Tibial artery (tissue), 4 donors: Measurements from ENCODE around the gene BMP6.
"Not testable (repeated sequence)": the region's sequence is repeated elsewhere in the genome, so short reads cannot be mapped to it uniquely, and the experiment has no call there.

ENCODE experiments used
- DNase-seq, 2 donors: peaks; one replicate each; pipeline ENCODE4 v3.0.0-alpha.2; 2019
- H3K27ac ChIP-seq, 2 donors: fragments of 200-600 bp; sonication (generic) in 1 of 2; 1 replicate in 1 of 2; 2 replicates in 1 of 2; pipeline ENCODE4 v1.5.1; 2018 to 2019; ENCODE audit warnings: mild to moderate bottlenecking in 1 of 2
- H3K27me3 ChIP-seq, 2 donors: fragments of 200-600 bp; sonication (generic) in 1 of 2; one replicate each; pipeline versions ENCODE4 v1.5.1 to v1.6.0; 2016 to 2019
- H3K36me3 ChIP-seq, 3 donors: fragments of 200-600 bp; sonication (generic) in 2 of 3; one replicate each; pipeline ENCODE4 v1.5.1; 2016 to 2019; ENCODE audit warnings: mild to moderate bottlenecking in 2 of 3
- H3K4me1 ChIP-seq, 4 donors: fragments of 200-600 bp; sonication (generic) in 2 of 4; 1 replicate in 3 of 4; 2 replicates in 1 of 4; pipeline ENCODE4 v1.5.1; 2016 to 2019
- H3K4me3 ChIP-seq, 2 donors: fragments of 200-600 bp; sonication (generic) in 1 of 2; 1 replicate in 1 of 2; 2 replicates in 1 of 2; pipeline ENCODE4 v1.5.1; 2018 to 2019; ENCODE audit warnings: mild to moderate bottlenecking in 2 of 2
- H3K9me3 ChIP-seq, 3 donors: fragments of 200-600 bp; sonication (generic) in 1 of 3; one replicate each; pipeline ENCODE4 v1.5.1; 2016 to 2019
- intact Hi-C: fragments of 100-400 bp; cut with DNase I; formaldehyde crosslinking; loops from one replicate; pipeline ENCODE4 v1.15.0; 2023; ENCODE audit warnings: low total_unique reads
- TF ChIP-seq, protein P1 (sequence below), 2 experiments: fragments of 200-600 bp in 1 of 2; fragments of 450-650 bp in 1 of 2; IDR thresholded peaks; one replicate each; pipeline ENCODE4 v1.5.1; 2017 to 2019; ENCODE audit warnings: antibody characterized with exemption in 2 of 2, mild to moderate bottlenecking in 1 of 2, moderate library complexity in 1 of 2

Gene BMP6

DNA sequence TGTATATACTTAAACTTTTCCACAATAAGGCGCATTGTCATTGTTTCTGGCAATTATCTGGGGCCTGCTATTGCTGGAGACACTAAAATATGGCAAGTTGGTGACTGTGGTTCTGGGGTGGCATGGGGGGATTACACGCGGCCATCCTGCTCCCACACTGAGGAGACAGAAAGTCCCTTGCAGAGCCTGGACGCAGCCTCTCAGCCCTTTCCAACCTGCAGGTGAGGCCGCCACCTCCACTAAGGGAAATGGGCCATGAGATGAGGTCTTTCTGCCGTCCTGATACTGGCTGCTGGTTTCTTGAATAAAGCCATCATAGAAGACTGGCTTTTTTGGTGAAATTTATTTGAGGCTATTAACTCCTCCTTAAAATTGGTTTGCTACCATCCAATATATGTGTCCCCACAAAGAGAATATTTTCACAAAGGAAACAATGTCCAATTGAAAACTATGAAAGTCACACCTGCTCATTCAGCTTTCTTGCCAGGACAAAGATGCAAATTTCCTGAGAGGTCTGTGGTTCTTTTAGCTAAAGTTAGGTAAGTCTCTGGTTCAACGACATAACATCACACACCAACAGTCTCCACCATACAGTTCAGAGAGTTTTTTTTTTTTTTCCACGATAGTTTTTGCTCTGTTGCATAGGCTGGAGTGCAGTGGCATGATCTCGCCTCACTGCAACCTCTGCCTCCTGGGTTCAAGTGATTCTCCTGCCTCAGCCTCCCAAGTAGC, 171.7 kb downstream of the BMP6 start:
- TF ChIP-seq, protein P1, sequence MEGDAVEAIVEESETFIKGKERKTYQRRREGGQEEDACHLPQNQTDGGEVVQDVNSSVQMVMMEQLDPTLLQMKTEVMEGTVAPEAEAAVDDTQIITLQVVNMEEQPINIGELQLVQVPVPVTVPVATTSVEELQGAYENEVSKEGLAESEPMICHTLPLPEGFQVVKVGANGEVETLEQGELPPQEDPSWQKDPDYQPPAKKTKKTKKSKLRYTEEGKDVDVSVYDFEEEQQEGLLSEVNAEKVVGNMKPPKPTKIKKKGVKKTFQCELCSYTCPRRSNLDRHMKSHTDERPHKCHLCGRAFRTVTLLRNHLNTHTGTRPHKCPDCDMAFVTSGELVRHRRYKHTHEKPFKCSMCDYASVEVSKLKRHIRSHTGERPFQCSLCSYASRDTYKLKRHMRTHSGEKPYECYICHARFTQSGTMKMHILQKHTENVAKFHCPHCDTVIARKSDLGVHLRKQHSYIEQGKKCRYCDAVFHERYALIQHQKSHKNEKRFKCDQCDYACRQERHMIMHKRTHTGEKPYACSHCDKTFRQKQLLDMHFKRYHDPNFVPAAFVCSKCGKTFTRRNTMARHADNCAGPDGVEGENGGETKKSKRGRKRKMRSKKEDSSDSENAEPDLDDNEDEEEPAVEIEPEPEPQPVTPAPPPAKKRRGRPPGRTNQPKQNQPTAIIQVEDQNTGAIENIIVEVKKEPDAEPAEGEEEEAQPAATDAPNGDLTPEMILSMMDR (IDR thresholded peaks at IDR 0.05): no peak
- H3K27ac ChIP-seq: no peak overlapping the region
- no peaks in the 10 kb centered on the region for H3K27me3 ChIP-seq
- no peak overlapping the region for H3K4me3 ChIP-seq
- peaks cover 75 to 96% (median 96%) of the 10 kb centered on the region in 3 donors for H3K36me3 ChIP-seq
- no peak for DNase-seq
- no peaks in the 10 kb centered on the region for H3K9me3 ChIP-seq
- H3K4me1 ChIP-seq: no peaks in the 10 kb centered on the region
- intact Hi-C loops: no loop called here

DNA sequence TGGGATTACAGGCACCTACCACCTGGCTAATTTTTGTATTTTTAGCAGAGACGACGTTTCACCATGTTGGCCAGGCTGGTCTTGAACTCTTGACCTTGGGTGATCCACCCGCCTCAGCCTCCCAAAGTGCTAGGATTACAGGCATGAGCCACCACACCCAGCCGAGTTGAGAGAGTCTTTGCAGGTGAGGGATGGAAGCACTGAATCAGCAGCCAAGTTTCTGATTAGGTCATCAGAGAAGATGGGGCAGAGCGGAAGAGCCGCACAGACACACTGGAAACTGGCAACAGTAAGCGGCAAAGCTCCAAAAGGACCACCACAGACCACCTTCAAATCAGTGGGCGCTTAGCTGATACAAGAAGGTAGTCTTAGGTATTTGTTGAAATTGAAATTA, 172.3 kb downstream of the BMP6 start:
- H3K27me3 ChIP-seq, H3K4me3 ChIP-seq, H3K9me3 ChIP-seq, H3K4me1 ChIP-seq, intact Hi-C loops, H3K27ac ChIP-seq, DNase-seq: not testable (repeated sequence)
- H3K36me3 ChIP-seq: peaks cover 79 to 96% (median 96%) of the 10 kb centered on the region in 3 donors

DNA sequence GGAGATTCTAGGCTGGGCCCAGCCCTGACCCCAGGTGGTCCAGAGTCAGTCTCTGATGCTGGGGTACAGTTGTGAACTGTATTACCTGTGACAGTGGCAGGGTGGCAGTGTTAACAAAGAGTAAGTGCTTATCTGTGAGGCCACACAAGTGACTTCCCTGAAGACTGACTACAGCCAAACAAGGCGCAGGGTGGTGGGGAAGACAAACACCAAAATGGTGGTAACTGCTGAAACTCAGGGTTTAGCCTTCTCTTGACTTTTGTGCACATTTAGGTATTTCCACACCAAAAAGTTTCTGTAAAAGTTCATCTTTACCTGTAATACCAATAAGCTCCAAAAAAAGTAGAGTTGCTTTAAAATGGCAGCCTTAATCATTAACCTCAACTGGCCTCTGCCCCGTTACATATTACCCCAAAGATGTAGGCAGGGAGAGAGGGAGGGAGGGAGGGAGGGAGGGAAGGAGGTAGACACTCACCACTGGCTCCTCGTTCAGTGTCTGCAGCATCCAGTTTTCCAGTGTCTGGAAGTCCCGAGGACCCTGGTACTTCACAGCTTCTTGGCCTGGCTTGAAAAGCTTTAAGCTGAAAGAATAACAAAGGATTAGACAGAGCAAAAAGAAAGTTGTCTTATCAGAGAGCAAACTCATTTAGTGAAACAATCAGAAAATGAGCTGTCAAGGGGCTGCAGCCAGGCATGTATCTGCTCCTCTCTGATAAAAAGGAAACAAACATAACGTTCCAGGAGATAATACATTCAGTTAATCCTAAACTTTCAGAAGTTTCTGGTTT, 173.4 kb downstream of the BMP6 start:
- TF ChIP-seq, protein P1 (IDR thresholded peaks at IDR 0.05): no peak
- Histone ChIP-seq H3K9me3 (no peaks in the 10 kb centered on the region), H3K4me3 (no peak overlapping the region), H3K27ac (no peak overlapping the region), H3K27me3 (no peaks in the 10 kb centered on the region), H3K36me3 (peaks cover 78 to 96% (median 96%) of the 10 kb centered on the region in 3 donors), H3K4me1 (no peaks in the 10 kb centered on the region)
- no peak for DNase-seq
- intact Hi-C loops: no loop called here

DNA sequence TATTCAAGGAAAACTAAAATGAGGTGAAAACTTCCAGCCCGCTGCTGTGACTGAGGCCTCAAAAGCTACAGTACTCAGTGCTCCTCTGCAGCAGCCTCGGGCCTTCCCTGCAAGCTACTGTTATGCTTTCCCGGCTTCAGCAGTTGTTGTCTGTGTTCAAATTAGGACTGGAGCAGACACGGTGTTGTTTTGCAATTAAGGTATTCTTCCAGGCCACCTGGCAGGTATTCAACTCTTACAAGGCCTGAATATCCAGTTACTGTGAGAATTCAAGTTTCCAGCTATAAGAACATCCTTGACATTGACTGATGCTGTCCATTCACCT, 174.0 kb downstream of the BMP6 start:
- H3K27ac ChIP-seq: no peak overlapping the region
- no peak overlapping the region for H3K4me3 ChIP-seq
- H3K9me3 ChIP-seq: no peaks in the 10 kb centered on the region
- no peak for DNase-seq
- TF ChIP-seq, protein P1 (IDR thresholded peaks at IDR 0.05): no peak
- intact Hi-C loops: no loop called here
- no peaks in the 10 kb centered on the region for H3K4me1 ChIP-seq
- H3K27me3 ChIP-seq: no peaks in the 10 kb centered on the region
- H3K36me3 ChIP-seq: peaks cover 74 to 94% (median 94%) of the 10 kb centered on the region in 3 donors

DNA sequence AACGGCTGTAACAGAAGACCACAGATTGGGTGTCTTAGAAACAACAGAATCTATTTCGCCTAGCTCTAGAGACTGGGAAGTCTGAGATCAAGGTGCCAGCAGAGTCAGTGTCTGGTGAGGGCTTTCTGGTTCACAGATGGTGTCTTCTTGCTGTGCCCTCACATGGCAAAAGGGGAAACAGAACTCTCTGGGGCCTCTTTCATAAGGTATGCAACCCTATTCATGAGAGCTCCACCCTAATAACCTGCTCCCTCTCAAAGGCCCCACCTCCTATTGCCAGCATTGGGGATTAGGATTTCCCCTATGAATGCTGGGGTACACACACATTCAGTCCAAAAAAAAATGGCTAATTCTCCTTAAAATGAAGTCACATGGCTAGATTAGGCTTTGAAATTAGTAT, 174.7 kb downstream of the BMP6 start:
- H3K27me3 ChIP-seq: no peaks in the 10 kb centered on the region
- no peaks in the 10 kb centered on the region for H3K4me1 ChIP-seq
- TF ChIP-seq, protein P1 (IDR thresholded peaks at IDR 0.05): no peak
- DNase-seq: no peak
- peaks cover 66 to 87% (median 86%) of the 10 kb centered on the region in 3 donors for H3K36me3 ChIP-seq
- H3K9me3 ChIP-seq: no peaks in the 10 kb centered on the region
- H3K4me3 ChIP-seq: no peak overlapping the region
- no peak overlapping the region for H3K27ac ChIP-seq
- intact Hi-C loops: no loop called here

DNA sequence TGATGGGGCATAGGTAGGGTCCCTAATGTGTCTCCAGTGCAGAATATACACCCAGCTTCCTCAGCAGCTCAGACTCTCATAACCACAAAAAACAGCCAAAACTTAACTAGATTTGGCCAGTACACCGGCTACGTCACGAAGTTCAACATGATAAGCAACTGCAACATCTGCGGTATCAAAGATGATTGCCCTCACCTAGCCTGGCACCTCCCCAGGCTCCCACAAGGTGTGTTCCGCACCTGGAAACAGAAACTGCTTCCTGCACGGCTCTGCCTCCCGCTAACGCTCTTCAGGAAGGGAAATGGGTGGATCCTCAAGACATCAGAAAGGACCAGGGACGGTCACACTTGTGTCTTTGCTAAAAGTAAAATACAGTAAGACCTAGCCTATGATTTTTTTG, 175.2 kb downstream of the BMP6 start:
- Histone ChIP-seq H3K27ac (no peak overlapping the region), H3K27me3 (no peaks in the 10 kb centered on the region), H3K36me3 (peaks cover 63 to 82% (median 82%) of the 10 kb centered on the region in 3 donors), H3K9me3 (no peaks in the 10 kb centered on the region), H3K4me1 (no peaks in the 10 kb centered on the region), H3K4me3 (no peak overlapping the region)
- intact Hi-C loops: no loop called here
- DNase-seq: no peak
- TF ChIP-seq, protein P1 (IDR thresholded peaks at IDR 0.05): no peak
